Measurements from ENCODE around the gene C19orf38.

Gene C19orf38

GRCh38 chr19:10838377-10838776, 9.8 kb upstream of the C19orf38 start:
- no peaks in the 10 kb centered on the region for H4K20me1 ChIP-seq (ENCODE audit: insufficient read depth, low read length)
- H3K4me2 ChIP-seq (ENCODE audit: low read length): no peak overlapping the region
- peaks cover 3% of the 10 kb centered on the region; the same call in 1 of the 2 replicates for H3K9me3 ChIP-seq (ENCODE audit: low read length)
- peaks cover 9% of the 10 kb centered on the region for H3K4me1 ChIP-seq (ENCODE audit: insufficient read depth, low read length, severe bottlenecking)
- TF ChIP-seq CTCF (IDR thresholded peaks at IDR 0.05; ENCODE audit: low read length) (no peak), EZH2 (IDR thresholded peaks at IDR 0.05; ENCODE audit: borderline replicate concordance, low read length) (no peak)
- no peaks in the 10 kb centered on the region for H3K9me2 ChIP-seq (ENCODE audit: low read depth, low read length)
- H3K4me3 ChIP-seq (ENCODE audit: low read depth, low read length, poor library complexity, severe bottlenecking): no peak overlapping the region
- H3K9ac ChIP-seq (ENCODE audit: low read length): no peak overlapping the region
- no peak overlapping the region for H3K27ac ChIP-seq (ENCODE audit: low read depth, low read length, poor library complexity, severe bottlenecking)
- H2AFZ ChIP-seq (ENCODE audit: low read length): no peak overlapping the region
- no peaks in the 10 kb centered on the region for H3K27me3 ChIP-seq (ENCODE audit: insufficient read depth, low read length)
- H3K79me2 ChIP-seq (ENCODE audit: insufficient read depth, low read length): no peaks in the 10 kb centered on the region
- H3K36me3 ChIP-seq (ENCODE audit: insufficient read depth, low read length): peaks cover 4% of the 10 kb centered on the region
- H3F3A ChIP-seq (ENCODE audit: insufficient read depth, low read length): no peaks in the 10 kb centered on the region

- no peaks in the 10 kb centered on the region for H3K27me3 ChIP-seq (ENCODE audit: insufficient read depth, low read length)
- H3K4me1 ChIP-seq (ENCODE audit: insufficient read depth, low read length, severe bottlenecking): peaks cover 9% of the 10 kb centered on the region
- no peak overlapping the region for H3K4me3 ChIP-seq (ENCODE audit: low read depth, low read length, poor library complexity, severe bottlenecking)
- H3K27ac ChIP-seq (ENCODE audit: low read depth, low read length, poor library complexity, severe bottlenecking): no peak overlapping the region
- H2AFZ ChIP-seq (ENCODE audit: low read length): no peak overlapping the region
- no peak for TF ChIP-seq EZH2 (IDR thresholded peaks at IDR 0.05; ENCODE audit: borderline replicate concordance, low read length)
- H3K4me2 ChIP-seq (ENCODE audit: low read length): no peak overlapping the region
- H3K9ac ChIP-seq (ENCODE audit: low read length): no peak overlapping the region
- no peaks in the 10 kb centered on the region for H3K9me2 ChIP-seq (ENCODE audit: low read depth, low read length)
- H4K20me1 ChIP-seq (ENCODE audit: insufficient read depth, low read length): no peaks in the 10 kb centered on the region
- H3K36me3 ChIP-seq (ENCODE audit: insufficient read depth, low read length): no peaks in the 10 kb centered on the region; the same call in 1 of the 2 replicates
- H3F3A ChIP-seq (ENCODE audit: insufficient read depth, low read length): no peaks in the 10 kb centered on the region
- no peaks in the 10 kb centered on the region for H3K79me2 ChIP-seq (ENCODE audit: insufficient read depth, low read length)
- H3K9me3 ChIP-seq (ENCODE audit: low read length): peaks cover 3% of the 10 kb centered on the region; the same call in 1 of the 2 replicates
Observed at GRCh38 chr19:10839114-10840050, 8.8 kb upstream of the C19orf38 start.

GRCh38 chr19:10842788-10843187, 5.4 kb upstream of the C19orf38 start:
- Histone ChIP-seq H3K4me3 (ENCODE audit: low read depth, low read length, poor library complexity, severe bottlenecking) (no peak overlapping the region), H3K9ac (ENCODE audit: low read length) (no peak overlapping the region), H3K4me2 (ENCODE audit: low read length) (no peak overlapping the region), H3K9me2 (ENCODE audit: low read depth, low read length) (no peaks in the 10 kb centered on the region), H3F3A (ENCODE audit: insufficient read depth, low read length) (no peaks in the 10 kb centered on the region), H3K79me2 (ENCODE audit: insufficient read depth, low read length) (no peaks in the 10 kb centered on the region), H3K27ac (ENCODE audit: low read depth, low read length, poor library complexity, severe bottlenecking) (no peak overlapping the region), H3K27me3 (ENCODE audit: insufficient read depth, low read length) (peaks cover 6% of the 10 kb centered on the region; the same call in 1 of the 2 replicates), H4K20me1 (ENCODE audit: insufficient read depth, low read length) (no peaks in the 10 kb centered on the region), H3K4me1 (ENCODE audit: insufficient read depth, low read length, severe bottlenecking) (no peaks in the 10 kb centered on the region), H3K36me3 (ENCODE audit: insufficient read depth, low read length) (peaks cover 6% of the 10 kb centered on the region; the same call in 1 of the 2 replicates), H3K9me3 (ENCODE audit: low read length) (peaks cover 11% of the 10 kb centered on the region), H2AFZ (ENCODE audit: low read length) (no peak overlapping the region)
- TF ChIP-seq EZH2 (IDR thresholded peaks at IDR 0.05; ENCODE audit: borderline replicate concordance, low read length) (no peak), CTCF (IDR thresholded peaks at IDR 0.05; ENCODE audit: low read length) (no peak)

Data from OCI-LY1 (cell line).